Adipocyte (in vitro differentiated cells): ENCODE measurements around the gene GPR135.

ENCODE experiments used
- DNase-seq: peaks from one replicate; pipeline ENCODE4 v3.0.0-alpha.2; 2015; ENCODE audit warnings: low read depth
- H3K27me3 ChIP-seq: replicated peaks from 2 replicates; pipeline ENCODE4 v1.7.0; 2013; ENCODE audit warnings: mild to moderate bottlenecking, low read length, moderate library complexity; ENCODE audit not compliant: control insufficient read depth, insufficient read depth
- H3K36me3 ChIP-seq: 2 replicates; pipeline ENCODE4 v1.7.0; 2013; ENCODE audit warnings: low read length, mild to moderate bottlenecking, moderate library complexity; ENCODE audit not compliant: control insufficient read depth, insufficient read depth, severe bottlenecking
- H3K4me1 ChIP-seq: 2 replicates; pipeline ENCODE4 v1.7.0; 2013; ENCODE audit warnings: mild to moderate bottlenecking, low read length, moderate library complexity; ENCODE audit not compliant: control insufficient read depth, insufficient read depth
- H3K4me3 ChIP-seq: 2 replicates; pipeline ENCODE4 v1.7.0; 2013; ENCODE audit warnings: mild to moderate bottlenecking, low read length, moderate library complexity
- H3K9ac ChIP-seq: 2 replicates; pipeline ENCODE4 v1.7.0; 2013; ENCODE audit warnings: mild to moderate bottlenecking, low read length, moderate library complexity
- H3K9me3 ChIP-seq: 2 replicates; pipeline ENCODE4 v1.7.0; 2013; ENCODE audit warnings: mild to moderate bottlenecking, low read length, moderate library complexity; ENCODE audit not compliant: control insufficient read depth

The GPR135 gene, protein sequence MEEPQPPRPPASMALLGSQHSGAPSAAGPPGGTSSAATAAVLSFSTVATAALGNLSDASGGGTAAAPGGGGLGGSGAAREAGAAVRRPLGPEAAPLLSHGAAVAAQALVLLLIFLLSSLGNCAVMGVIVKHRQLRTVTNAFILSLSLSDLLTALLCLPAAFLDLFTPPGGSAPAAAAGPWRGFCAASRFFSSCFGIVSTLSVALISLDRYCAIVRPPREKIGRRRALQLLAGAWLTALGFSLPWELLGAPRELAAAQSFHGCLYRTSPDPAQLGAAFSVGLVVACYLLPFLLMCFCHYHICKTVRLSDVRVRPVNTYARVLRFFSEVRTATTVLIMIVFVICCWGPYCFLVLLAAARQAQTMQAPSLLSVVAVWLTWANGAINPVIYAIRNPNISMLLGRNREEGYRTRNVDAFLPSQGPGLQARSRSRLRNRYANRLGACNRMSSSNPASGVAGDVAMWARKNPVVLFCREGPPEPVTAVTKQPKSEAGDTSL

DNA sequence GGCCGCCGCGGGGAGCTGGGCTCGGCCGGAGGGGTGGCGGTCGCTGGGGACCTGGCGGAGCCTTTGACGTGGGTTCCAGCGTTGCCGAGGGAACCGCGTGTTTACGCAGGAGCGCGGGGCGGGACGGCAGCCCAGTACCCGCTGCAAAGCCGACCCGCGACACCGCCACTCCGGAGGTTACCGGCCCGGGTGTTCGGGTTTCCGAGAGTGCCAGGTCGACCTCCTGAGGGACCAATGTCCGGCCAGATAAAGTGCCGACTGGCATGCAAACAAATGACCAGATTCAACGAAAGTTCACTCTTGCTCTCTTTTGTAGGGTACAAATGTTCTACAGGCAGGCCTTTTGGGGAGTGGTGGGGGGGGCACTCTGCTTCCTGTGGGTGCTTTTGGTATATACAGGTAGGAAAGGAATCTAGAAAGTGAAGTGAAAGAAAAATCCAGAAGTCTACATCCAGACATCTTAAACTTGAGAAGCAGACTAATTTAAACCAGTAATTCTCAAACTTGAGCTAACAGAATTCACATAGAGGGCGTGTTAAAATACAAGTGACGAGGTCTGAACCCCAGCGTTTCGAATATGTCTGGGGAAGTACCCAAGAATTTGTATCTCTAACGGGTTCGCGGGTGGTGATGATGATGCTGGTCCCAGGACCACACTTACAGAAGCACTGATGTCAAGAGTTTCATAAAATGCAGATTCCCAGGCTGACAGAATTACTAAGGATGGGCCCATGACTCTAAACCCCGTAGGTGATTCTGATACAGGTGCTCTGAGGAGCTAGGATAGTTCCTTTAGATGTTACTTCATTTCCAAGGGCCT lies at the start of gene GPR135:
Gene GPR135 (minus strand): TSS at position 65 of the 820 bp plus-strand sequence. CDS start 154 bp downstream, outside the sequence.
- Histone ChIP-seq H3K4me3 (peak within 1 kb of the TSS; percentile 78), H3K4me1 (peaks cover 6% of the 10 kb centered on the region), H3K9ac (peak within 1 kb of the TSS; percentile 64), H3K36me3 (peaks cover 16% of the 10 kb centered on the region), H3K27me3 (no peaks in the 10 kb centered on the region), H3K9me3 (no peaks in the 10 kb centered on the region)
- DNase-seq: no peak

DNA sequence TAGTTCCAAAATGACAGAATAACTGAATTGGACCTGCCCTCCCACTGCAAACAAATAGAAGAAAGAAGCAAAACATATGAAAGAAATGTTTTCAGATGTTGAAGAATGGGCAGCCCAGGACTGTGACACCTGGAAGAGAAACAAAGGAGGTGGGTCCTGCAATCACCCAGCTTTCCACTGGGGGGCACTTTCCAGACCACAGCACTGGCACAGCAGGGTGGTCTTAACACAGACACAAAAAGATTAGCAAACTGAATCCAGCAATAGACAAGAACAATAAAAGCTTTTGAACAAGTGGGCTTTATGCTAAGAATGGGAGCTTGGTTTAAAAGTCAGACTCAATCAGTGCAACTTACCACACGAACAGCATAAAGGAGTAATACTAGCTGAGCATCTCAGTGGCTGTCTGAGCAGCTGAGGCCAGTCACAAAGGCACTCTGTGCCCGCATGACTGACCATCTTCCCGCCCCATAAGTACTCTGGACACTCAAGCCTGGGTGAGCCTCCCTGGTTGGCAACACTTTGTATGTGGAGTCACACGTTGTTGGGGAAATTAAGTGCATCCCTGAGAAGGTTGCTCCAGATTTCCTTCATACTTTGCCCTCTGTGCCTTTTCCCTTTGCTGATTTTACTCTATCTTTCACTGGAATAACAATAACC lies 46.9 kb upstream of the GPR135 start:
- H3K9ac ChIP-seq: no peak overlapping the region
- no peak for DNase-seq
- H3K9me3 ChIP-seq: no peaks in the 10 kb centered on the region
- no peaks in the 10 kb centered on the region for H3K4me1 ChIP-seq
- no peak overlapping the region for H3K4me3 ChIP-seq
- no peaks in the 10 kb centered on the region for H3K36me3 ChIP-seq
- no peaks in the 10 kb centered on the region for H3K27me3 ChIP-seq

DNA sequence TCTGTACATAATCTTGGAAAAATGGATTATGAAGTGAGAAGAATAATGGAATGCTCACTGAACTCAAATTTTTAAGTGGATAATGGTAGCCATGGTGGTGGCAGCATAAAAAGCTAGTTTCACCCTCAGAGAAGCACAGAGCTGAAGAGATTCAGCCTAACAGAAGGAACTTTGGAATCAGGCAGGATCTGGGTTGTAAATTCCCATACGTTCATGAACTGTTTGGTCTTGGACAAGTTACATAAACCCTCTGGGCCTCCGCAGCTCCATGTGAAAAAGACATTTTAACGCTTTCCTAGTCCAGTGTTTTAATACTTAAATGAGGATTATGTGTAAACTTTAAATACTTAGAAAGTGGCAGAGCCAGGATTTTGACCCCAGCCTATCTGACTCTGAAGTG lies 45.8 kb upstream of the GPR135 start:
- Histone ChIP-seq H3K9ac (no peak overlapping the region), H3K27me3 (no peaks in the 10 kb centered on the region), H3K9me3 (no peaks in the 10 kb centered on the region), H3K36me3 (no peaks in the 10 kb centered on the region), H3K4me3 (no peak overlapping the region), H3K4me1 (no peaks in the 10 kb centered on the region)
- DNase-seq: no peak

DNA sequence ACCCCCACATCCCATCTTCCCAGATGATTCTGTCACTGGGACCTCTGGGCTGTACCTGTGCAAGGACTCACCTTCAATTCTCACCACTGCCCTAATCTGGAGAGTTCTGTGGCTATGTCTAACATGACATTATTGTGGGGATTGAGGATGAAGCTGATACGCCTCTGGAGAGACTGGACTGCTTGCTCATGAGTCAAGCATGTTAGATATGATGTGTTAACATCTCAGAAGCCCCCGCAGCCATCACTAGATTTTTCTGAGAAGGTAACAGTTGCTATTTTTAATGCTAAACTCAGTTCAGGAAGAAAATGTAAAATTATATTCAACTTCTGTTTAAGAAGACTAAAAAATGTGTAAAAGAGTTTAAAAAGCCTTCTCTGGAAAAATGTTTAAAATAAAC lies 44.8 kb upstream of the GPR135 start:
- H3K36me3 ChIP-seq: no peaks in the 10 kb centered on the region
- no peaks in the 10 kb centered on the region for H3K4me1 ChIP-seq
- H3K9me3 ChIP-seq: no peaks in the 10 kb centered on the region
- no peak overlapping the region for H3K4me3 ChIP-seq
- DNase-seq: no peak
- no peak overlapping the region for H3K9ac ChIP-seq
- H3K27me3 ChIP-seq: no peaks in the 10 kb centered on the region

DNA sequence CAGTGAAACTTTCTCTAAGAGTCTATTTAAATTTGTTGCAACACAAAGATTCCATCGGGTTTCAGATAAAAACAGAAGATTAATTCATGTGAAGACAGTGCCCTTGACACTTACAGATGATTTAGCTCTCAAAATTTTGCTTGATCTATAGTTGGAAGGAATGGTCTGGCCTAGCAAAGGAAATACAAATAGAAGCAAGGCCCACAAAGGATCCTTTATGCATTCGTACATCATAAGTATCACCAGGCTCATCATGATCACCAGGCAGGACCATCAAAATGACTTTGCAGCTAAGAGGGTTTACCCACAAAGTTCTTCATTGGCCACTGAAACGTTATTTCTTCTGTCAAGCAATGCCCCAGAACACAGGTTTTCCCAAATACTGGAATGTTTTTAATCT lies 43.9 kb upstream of the GPR135 start:
- no peak overlapping the region for H3K4me3 ChIP-seq
- no peaks in the 10 kb centered on the region for H3K9me3 ChIP-seq
- H3K27me3 ChIP-seq: no peaks in the 10 kb centered on the region
- H3K4me1 ChIP-seq: no peaks in the 10 kb centered on the region
- H3K9ac ChIP-seq: no peak overlapping the region
- DNase-seq: no peak
- H3K36me3 ChIP-seq: peaks cover 8% of the 10 kb centered on the region

DNA sequence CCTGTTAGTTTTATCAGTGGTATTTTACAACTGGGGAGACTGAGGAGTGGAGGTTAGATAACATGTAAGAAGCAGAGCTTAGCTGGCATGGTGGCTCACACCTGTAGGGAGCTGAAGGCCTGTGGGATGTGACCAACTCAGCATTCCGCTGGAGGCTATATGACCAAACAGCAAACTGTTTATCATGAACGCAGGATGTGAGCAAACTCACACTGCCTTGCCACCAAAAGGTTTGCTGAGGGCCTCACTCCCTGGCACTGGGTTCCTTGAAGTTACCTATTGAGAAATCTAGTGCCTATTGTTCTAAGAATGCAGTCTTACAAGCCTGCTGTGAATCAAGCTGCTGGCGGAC lies 42.5 kb upstream of the GPR135 start:
- Histone ChIP-seq H3K27me3 (no peaks in the 10 kb centered on the region), H3K9ac (no peak overlapping the region), H3K9me3 (no peaks in the 10 kb centered on the region), H3K36me3 (peaks cover 18% of the 10 kb centered on the region), H3K4me3 (no peak overlapping the region), H3K4me1 (no peaks in the 10 kb centered on the region)
- no peak for DNase-seq

DNA sequence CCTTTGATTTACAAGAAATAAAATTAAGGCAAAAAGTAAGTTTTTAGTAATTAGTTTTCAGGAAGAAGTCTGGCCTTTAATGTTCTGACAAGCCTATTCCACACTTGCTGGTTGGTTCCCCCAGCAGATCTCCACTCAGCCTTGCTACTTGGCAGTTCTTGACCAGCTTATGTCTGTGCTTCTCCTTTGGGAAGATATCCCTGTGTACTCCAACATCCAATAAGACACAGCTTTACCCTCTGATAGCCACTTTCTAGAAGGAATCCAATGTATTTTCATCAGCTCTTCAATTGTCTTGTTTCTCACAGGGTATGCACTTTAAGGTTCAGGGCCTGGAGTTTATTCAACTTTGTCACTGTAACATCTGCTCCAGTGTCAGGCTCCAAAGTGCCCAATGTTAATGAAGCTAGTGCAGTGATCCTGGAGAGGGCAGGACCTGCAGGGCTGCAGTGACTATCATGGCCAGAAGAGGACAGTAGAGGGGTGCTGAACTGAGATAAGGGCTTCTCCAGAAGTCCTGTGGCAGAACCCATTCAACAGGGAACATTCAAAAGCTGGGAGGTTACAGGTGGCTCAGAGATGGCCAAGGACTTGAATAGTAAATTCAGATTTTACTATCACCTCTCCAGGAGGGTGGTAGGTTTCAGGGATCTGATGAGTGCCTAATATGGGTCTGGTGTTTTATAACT lies 42.0 kb upstream of the GPR135 start:
- Histone ChIP-seq H3K36me3 (peaks cover 18% of the 10 kb centered on the region), H3K9ac (no peak overlapping the region), H3K9me3 (no peaks in the 10 kb centered on the region), H3K4me3 (no peak overlapping the region), H3K27me3 (no peaks in the 10 kb centered on the region), H3K4me1 (no peaks in the 10 kb centered on the region)
- peak; percentile 62 for DNase-seq

DNA sequence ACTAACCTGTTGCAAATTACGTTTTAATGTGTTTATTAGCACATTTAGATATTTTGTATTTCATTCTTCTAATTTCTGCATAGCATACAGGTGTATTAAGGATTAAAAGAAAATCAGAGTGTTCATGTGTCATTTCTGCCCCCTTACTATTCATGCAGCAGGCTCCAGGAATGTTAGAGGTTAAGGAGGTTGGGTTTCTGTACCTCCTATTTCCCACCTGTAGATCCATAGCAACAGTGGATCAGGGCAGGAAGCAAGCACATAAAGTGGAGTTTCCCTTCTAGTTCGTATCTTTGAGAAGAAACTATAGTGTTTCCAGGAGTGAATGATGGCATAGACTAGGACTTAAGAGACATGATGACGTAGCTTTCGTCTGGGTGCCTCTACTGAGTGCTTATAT lies 38.1 kb upstream of the GPR135 start:
- no peaks in the 10 kb centered on the region for H3K9me3 ChIP-seq
- no peak overlapping the region for H3K9ac ChIP-seq
- no peaks in the 10 kb centered on the region for H3K27me3 ChIP-seq
- DNase-seq: no peak
- H3K4me3 ChIP-seq: no peak overlapping the region
- H3K4me1 ChIP-seq: peaks cover 4% of the 10 kb centered on the region
- peaks cover 49% of the 10 kb centered on the region for H3K36me3 ChIP-seq

DNA sequence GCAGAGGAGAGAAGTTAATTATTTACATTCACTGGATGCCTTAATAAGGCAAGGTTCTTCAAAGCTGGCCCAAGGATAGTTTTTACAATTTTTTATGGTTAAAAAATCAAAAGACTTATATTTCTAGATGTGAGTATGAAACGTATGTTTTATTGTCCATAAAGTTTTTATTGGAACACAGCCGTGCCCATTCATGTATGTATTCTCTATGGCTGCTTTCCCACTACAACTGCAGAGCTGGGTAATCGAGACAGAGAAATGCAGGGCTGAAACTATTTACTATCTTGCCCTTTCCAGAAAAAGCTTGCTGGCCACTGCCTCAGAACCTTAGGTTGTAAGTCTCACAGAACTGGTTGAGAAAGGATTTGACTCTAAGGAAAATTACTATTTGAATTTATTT lies 35.6 kb upstream of the GPR135 start:
- no peak overlapping the region for H3K9ac ChIP-seq
- no peaks in the 10 kb centered on the region for H3K9me3 ChIP-seq
- peaks cover 68% of the 10 kb centered on the region for H3K36me3 ChIP-seq
- no peak overlapping the region for H3K4me3 ChIP-seq
- H3K4me1 ChIP-seq: peaks cover 4% of the 10 kb centered on the region
- DNase-seq: no peak
- H3K27me3 ChIP-seq: no peaks in the 10 kb centered on the region

DNA sequence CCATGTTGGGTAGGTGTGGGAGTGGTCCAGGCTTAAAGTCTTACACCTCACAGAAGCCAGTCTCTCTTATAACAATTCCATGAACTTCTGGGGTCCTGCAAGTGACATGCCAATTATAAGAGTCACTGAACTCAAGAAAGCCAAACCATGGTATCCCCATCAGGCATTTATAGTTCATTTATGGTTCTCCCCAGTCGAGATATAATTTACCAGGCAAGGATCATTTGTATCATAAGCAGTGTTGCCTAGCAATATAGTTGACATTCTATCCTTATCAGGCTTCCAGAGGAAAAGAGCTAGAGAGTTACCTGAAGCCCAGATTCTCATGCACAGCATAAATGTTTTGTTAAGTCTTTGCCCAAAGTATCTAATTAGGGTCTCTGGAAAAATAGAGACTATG lies 27.2 kb upstream of the GPR135 start:
- no peaks in the 10 kb centered on the region for H3K9me3 ChIP-seq
- H3K27me3 ChIP-seq: no peaks in the 10 kb centered on the region
- H3K4me1 ChIP-seq: peaks cover 7% of the 10 kb centered on the region
- H3K4me3 ChIP-seq: no peak overlapping the region
- H3K36me3 ChIP-seq: peaks cover 86% of the 10 kb centered on the region
- DNase-seq: no peak
- H3K9ac ChIP-seq: no peak overlapping the region

DNA sequence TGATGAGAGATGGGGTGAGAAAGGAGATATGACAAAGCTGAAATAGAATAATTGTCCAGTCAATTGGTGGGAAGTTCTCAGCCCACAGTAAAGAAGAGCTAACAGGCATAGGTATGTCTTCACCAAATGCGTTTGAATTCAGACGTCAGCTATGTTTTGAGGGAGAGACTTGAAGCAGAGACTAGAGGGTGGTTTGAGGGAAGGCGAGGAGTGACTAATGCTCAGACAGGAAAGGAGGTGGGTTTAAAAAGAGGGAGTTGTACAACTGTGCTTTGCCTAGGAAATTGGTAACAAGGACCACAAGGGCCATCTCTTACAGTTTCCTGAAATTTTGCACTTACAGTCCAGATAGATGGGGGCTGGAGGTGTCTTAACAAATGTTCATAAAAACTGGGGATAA lies 25.6 kb upstream of the GPR135 start:
- H3K4me3 ChIP-seq: no peak overlapping the region
- H3K9ac ChIP-seq: no peak overlapping the region
- H3K9me3 ChIP-seq: no peaks in the 10 kb centered on the region
- no peaks in the 10 kb centered on the region for H3K27me3 ChIP-seq
- DNase-seq: no peak
- H3K36me3 ChIP-seq: peaks cover 74% of the 10 kb centered on the region
- H3K4me1 ChIP-seq: peaks cover 17% of the 10 kb centered on the region
